Activated CD4-positive, alpha-beta T cell treated with anti-CD3 and anti-CD28 coated beads, Interleukin-10, Interleukin-2, amounts not matched to agents 100 ng/mL and 50 ng/mL, durations not matched to agents 16 hours and 8 hours (primary cell): ENCODE measurements around the gene LAMTOR3.
A peak's percentile ranks its signal among the peaks of the same experiment; 100 is the strongest.

Source experiments
- DNase-seq: peaks from one replicate; pipeline ENCODE4 v3.0.0-alpha.2; 2020

The LAMTOR3 gene

GRCh38 chr4:99894161-99894997 is at the start of gene LAMTOR3:
Gene LAMTOR3 (minus strand): TSS chr4:99894427. CDS start chr4:99893963, 464 bp downstream.
- peak; percentile 94 for DNase-seq

DNA sequence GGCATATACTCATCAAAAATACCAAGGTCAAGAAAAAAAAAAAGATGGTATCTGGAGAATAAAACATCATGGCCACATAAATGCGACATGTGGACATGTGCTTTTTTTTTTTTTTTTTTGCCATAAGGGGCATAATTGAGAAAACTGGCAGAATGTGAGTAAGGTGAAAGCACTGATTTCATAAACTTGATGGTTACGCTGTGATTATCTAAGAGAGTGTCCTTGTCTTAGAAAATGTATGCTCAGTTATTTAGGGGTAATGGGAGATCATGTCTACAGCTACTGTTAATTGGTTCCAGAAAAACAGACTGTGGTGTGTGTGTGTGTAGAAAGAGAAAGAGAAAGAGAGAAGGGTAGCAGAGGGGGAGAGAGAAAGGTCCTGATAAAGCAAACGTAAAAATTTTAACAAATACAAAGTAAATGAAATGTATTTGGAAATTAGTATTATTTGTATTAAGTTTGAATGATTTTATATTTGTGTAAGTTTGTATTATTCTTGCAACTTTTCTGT is 44.1 kb upstream of the LAMTOR3 start:
- DNase-seq, result no peak

- no peak for DNase-seq
Observed at GRCh38 chr4:99934891-99935290, 40.7 kb upstream of the LAMTOR3 start.

DNA sequence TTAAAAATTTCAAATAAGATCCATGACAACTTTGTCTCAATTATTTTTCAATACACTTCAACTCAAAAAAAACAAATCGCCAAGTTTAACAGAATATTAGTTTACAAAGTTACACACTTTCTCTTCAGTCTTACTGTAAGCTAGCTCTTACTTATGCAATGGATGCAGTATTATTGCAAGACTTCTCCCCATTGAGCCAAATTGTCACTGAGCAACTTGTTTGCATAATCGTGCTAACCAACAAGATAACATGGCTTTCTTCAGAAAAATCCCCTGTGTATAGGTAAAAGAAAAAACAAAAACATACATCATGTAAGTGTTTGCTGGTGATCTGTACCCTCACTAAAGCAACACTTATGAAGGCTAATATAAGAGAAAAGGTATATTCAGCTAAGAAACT is 33.3 kb upstream of the LAMTOR3 start:
- no peak for DNase-seq

DNA sequence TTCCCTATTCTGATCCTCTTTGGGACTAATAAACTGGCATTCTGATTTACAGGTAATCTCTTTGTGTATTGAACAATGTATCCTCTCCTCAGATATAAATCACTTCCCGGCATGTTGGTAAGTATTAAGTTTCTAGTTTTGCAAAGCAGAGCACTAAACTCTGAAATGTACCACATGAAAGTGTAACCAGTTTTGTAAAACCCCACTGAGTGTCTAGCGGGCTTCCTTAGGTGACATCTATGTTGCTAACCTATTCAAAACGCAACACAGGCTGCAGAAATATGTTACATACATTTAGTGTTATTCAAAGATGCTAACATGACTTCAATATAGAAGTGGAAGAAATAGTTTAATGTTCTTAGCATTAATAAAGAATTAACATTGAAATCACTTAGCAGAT is 26.9 kb upstream of the LAMTOR3 start:
- peak; percentile 50 for DNase-seq

DNA sequence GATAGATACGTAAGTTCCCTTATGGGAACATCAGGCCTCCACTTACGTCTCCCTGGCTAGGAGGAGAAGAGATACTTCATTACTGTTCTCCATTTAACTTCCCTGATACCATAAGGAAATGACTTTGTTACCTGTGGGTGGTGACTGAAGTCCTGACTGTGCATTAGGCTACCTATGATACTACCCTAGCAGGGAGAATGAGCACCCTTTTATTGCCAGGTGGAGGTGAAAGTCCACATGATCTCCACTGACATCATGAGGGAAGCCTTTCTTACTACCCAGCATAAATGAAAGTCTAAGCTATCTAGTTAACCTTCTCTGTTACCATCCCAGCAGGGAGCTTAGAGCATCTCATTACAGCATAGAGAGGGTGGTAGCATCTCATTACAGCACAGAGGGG is 24.4 kb upstream of the LAMTOR3 start:
- DNase-seq, result no peak

DNA sequence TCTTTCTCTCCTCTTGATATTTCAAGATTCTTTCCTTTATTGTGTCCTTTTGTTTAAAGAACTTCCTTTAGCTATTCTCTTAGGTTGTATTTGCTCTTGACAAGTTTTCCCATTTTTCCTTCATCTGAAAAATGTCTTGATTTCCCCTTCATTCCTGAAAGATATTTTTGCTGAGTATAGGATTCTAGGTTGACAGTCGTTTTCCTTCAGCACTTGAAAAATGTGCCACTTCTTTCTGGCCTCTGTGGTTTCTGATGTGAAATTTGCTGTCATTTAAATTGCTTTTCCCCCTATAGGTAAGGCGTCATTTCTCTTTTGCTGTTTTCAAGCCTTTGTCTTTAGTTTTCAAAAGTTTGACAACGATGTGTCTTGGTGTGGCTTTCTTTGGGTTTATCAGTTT is 23.3 kb upstream of the LAMTOR3 start:
- no peak for DNase-seq

GRCh38 chr4:99915449-99915848 is 21.2 kb upstream of the LAMTOR3 start:
- no peak for DNase-seq

DNA sequence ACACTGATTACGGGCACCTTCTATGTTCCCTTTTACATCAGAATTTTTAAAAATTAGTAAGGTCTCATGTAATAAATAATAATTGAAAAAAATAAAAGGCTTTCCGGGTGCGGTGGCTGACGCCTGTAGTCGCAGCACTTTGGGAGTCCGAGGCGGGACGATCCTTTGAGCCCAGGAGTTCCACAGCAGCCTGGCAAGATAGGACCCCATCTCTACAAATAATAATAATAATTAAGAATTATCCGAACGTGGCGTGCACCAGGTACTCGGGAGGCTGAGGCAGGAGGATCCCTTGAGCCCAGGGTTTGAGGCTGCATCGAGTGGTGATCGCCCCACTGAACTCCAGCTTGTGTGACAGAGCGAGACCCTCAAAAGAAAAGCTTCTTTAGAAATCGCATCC is 771 bp upstream of the LAMTOR3 start:
- DNase-seq, result no peak

- peak; percentile 8 for DNase-seq
Observed at GRCh38 chr4:99893839-99894160, 427 bp downstream of the LAMTOR3 start.

- no peak for DNase-seq
Observed at GRCh38 chr4:99893029-99893428, 1.2 kb downstream of the LAMTOR3 start.

GRCh38 chr4:99891351-99891750 is 2.9 kb downstream of the LAMTOR3 start:
- DNase-seq, result no peak

- no peak for DNase-seq
Observed at GRCh38 chr4:99887837-99888236, 6.4 kb downstream of the LAMTOR3 start.

DNA sequence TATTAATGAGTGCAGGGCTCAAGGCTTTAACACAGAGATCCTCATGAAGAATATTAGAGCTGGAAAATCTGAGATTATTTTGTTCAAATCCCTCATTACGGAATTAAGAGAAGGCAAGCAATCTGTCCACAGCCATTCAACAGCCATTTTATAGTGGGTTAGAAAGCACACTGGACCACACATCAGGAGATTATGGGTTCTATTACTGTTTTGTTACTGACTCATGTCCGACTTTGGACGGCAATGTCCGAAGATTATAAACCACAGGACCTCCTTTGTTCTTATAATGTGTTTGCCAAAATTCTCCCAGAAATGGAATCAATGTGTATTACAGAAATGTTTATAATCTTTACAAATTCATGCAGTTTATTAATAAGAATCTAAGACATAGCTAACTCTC is 8.1 kb downstream of the LAMTOR3 start:
- no peak for DNase-seq

DNA sequence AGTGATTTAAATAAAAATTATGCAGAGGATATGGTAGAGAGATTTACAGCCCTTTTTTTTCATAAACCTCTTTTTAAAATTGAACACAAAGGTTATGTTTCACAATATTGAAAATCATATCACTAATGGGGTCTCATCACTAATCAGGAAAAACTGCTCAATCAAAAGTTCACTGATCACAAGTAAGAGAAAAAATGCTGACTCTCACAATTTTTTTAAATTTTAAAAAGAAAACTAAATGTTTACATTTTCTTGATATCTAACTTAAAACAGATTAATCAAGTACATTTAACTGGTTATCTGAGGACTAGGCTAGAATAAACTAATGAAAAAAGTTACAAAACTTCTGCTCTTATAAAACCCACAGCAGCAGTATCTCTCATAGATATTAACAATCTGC is 8.5 kb downstream of the LAMTOR3 start:
- DNase-seq, result no peak

DNA sequence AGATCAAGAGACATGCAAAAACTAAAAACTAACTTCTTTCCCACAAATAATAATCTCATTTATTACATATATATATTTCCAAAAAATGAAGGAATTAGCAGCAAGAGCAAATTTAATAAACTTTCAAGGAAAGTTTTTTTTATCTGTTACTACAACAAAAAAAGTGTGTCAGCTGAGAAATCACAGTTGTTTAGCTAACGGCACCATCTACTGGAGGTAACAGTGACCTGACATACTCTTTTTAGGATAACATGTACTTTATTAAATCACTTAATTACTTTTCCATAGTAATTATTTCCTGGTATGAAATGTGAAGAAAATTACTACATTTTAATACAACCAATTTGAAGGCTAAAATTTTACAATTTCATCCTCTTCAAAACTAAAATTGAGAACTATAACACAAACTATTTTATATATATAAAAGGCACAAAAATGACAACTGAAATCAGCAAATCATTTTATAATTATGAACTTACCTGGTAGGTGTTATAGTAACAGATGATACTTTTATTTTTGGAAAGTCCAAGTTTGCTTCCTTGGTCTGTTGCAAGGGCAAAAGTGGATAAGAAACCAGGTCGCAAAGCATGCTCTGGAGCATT is 9.1 kb downstream of the LAMTOR3 start:
- peak; percentile 62 for DNase-seq

GRCh38 chr4:99879458-99879857 is 14.8 kb downstream of the LAMTOR3 start:
- no peak for DNase-seq

- no peak for DNase-seq
Observed at GRCh38 chr4:99878604-99879003, 15.6 kb downstream of the LAMTOR3 start.

DNA sequence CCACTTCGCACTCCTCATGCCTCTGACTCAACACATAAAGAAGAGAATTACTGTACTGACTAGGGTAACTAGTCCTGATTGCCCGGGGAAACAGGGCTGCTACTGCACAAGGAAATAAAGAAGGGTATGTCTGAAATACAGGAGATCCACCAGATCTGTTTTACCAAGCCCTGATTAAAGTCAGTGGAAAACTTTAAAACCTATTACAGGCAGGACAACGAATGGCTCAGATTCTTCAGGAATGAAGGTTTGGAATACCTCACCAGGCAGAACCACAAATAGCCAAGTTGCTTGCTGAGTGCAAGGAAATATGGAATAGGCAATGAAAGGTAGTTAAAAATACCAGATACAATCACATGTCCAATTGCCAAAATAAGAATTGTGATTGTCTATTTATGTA is 17.3 kb downstream of the LAMTOR3 start:
- DNase-seq, result no peak

DNA sequence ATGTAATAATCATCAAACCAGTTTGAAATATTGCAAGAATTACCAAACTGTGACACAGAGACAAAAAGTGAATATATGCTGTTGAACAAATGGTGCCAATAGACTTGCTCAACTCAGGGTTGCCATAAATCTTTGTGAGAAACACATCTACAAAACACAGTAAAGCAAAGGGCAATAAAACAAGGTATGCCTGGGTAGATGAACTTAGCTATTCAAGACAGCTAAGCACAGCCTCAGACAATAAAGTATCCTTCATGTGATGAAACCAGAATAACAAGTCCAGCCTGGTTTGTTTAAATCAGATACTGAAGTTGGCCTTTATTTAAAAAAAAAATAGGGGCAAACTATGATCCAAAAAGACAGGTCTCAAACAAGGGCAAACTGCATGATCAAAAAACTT is 19.2 kb downstream of the LAMTOR3 start:
- no peak for DNase-seq

GRCh38 chr4:99872570-99872969 is 21.7 kb downstream of the LAMTOR3 start:
- peak; percentile 53 for DNase-seq

GRCh38 chr4:99868126-99868596 is 26.1 kb downstream of the LAMTOR3 start:
- peak; percentile 94 for DNase-seq

- no peak for DNase-seq
Observed at GRCh38 chr4:99863804-99864203, 30.4 kb downstream of the LAMTOR3 start.

DNA sequence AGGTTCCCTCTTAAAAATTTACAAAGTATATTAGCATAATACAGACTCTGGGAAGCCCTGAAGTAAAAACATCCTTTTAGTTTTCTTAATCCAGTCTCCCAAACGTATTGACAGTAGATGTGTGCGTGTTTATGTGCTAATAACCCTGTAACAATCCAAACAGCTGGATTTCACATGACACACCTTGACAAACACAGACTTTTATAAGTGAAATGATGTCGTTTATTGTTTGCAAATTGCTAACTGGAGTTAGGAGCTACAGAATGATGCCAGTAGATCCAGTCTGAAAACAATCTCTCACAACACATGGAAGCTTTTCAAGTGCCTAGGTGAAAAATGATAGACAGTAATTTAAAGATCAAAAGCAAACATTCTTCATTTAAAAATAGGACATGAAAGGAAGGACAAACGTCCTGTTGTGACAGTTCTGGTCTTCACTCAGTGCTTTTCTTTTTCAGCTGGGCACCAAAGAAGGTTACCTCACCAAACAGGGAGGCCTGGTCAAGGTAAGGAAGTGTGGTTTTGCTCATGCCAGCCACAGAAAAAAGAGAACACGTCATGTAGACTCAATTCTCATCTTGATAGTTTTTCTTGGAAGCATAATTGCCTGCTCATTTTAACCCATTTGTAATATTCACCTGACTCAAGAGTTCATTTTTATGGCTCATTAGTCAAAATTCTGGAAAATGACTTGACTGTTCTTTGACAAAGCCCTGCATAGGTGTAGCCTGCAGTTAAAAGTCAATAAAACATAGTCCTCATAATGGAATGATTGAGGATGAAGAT is 32.9 kb downstream of the LAMTOR3 start:
- DNase-seq, result peak; percentile 89
